ENCODE measurements around the gene OCA2.
"Not testable (repeated sequence)": the region's sequence is repeated elsewhere in the genome, so short reads cannot be mapped to it uniquely, and the experiment has no call there.

- TF ChIP-seq CTCF, POLR2A (IDR thresholded peaks at IDR 0.05): not testable (repeated sequence)
Observed at GRCh38 chr15:28136236-28136904, 37.3 kb upstream of the OCA2 start.

Measured in heart left ventricle (tissue), 13 donors.